IPS DF 6.9 (cell line): ENCODE results near the gene GPX7.
A peak's percentile ranks its signal among the peaks of the same experiment; 100 is the strongest.

ENCODE experiments used
- DNase-seq: peaks from one replicate; pipeline ENCODE4 v3.0.0-alpha.2; 2013; ENCODE audit warnings: low read depth, low spot score
- H3K27ac ChIP-seq: one replicate; pipeline ENCODE4 v1.5.1; 2013; ENCODE audit warnings: low read length, control low read depth
- H3K27me3 ChIP-seq: 2 replicates; pipeline ENCODE4 v1.6.1; 2013; ENCODE audit warnings: mild to moderate bottlenecking, low read length; ENCODE audit not compliant: control insufficient read depth, insufficient read depth
- H3K36me3 ChIP-seq: 2 replicates; pipeline ENCODE4 v1.6.1; 2013; ENCODE audit warnings: low read length; ENCODE audit not compliant: control insufficient read depth, insufficient read depth
- H3K4me1 ChIP-seq: 2 replicates; pipeline ENCODE4 v1.6.1; 2013; ENCODE audit warnings: low read length; ENCODE audit not compliant: control insufficient read depth, insufficient read depth
- H3K4me3 ChIP-seq: 2 replicates; pipeline ENCODE4 v1.5.1; 2013; ENCODE audit warnings: mild to moderate bottlenecking, low read length
- H3K9me3 ChIP-seq: 2 replicates; pipeline ENCODE4 v1.6.1; 2013; ENCODE audit warnings: low read length, inconsistent platforms; ENCODE audit not compliant: control insufficient read depth, insufficient read depth
- WGBS: extraction: QIAGEN DNeasy Blood & Tissue Kit; methylation state at CpG from one replicate; pipeline ENCODE4 v1.1.7; 2013; ENCODE audit warnings: mixed read lengths, missing lambda C conversion rate; ENCODE audit not compliant: insufficient read length, insufficient coverage; 5-methylcytosine and 5-hydroxymethylcytosine counted together

The GPX7 gene

DNA sequence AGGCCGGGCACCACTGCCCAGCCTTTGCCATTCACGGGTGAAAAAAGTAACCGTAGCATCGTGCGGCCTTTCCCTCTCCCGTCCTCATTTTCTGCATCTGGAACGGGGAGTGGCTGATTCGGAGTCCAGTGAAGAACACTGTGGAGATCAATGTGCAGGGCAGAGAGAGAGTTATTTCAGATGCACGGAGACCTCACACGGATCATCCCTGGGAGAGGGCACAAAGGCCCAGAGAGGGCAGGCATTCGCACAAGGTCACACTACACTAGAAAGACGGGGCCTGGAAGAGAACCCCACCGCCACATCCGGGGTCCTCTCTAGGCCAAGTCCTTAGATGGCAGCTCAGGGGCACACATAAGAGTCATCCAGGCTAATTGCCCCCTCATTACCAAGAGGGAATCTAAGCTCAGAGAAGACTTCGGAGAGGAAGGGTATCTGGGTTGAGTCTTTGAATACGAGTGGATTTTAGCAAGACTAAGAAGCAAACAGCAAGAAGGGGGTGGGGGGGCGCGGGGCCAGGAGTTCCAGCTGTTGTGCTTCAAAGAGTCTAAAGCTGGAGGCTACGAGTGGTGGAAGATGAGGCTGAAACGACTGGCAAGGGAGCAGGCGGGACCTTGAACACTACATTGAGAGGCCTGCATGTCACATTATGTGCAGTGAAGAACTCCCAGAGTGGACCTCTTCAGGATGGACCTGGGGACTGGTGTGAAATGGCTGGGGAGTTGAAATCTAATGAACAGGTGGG is 857 bp downstream of the GPX7 start:
- no CpG with 5 or more reads among the region's 21 CpGs for WGBS
- peaks cover 3% of the 10 kb centered on the region for H3K4me1 ChIP-seq
- H3K4me3 ChIP-seq: peak overlapping the region; percentile 64; the same call in 1 of the 2 replicates
- H3K27me3 ChIP-seq: peaks cover 10% of the 10 kb centered on the region
- H3K9me3 ChIP-seq: no peaks in the 10 kb centered on the region
- no peaks in the 10 kb centered on the region for H3K36me3 ChIP-seq
- H3K27ac ChIP-seq: no peak overlapping the region
- no peak for DNase-seq

GRCh38 chr1:52603630-52604029 is 1.5 kb downstream of the GPX7 start:
- Histone ChIP-seq H3K4me1 (peaks cover 3% of the 10 kb centered on the region), H3K9me3 (no peaks in the 10 kb centered on the region), H3K27ac (no peak overlapping the region), H3K4me3 (no peak overlapping the region), H3K27me3 (peaks cover 10% of the 10 kb centered on the region), H3K36me3 (no peaks in the 10 kb centered on the region)
- WGBS: no CpG with 5 or more reads among the region's 6 CpGs
- no peak for DNase-seq

GRCh38 chr1:52604063-52604770 is 2.0 kb downstream of the GPX7 start:
- H3K4me1 ChIP-seq: peaks cover 3% of the 10 kb centered on the region
- peaks cover 10% of the 10 kb centered on the region for H3K27me3 ChIP-seq
- DNase-seq: no peak
- no peaks in the 10 kb centered on the region for H3K36me3 ChIP-seq
- no peak overlapping the region for H3K4me3 ChIP-seq
- H3K27ac ChIP-seq: no peak overlapping the region
- no CpG with 5 or more reads among the region's 3 CpGs for WGBS
- H3K9me3 ChIP-seq: no peaks in the 10 kb centered on the region

DNA sequence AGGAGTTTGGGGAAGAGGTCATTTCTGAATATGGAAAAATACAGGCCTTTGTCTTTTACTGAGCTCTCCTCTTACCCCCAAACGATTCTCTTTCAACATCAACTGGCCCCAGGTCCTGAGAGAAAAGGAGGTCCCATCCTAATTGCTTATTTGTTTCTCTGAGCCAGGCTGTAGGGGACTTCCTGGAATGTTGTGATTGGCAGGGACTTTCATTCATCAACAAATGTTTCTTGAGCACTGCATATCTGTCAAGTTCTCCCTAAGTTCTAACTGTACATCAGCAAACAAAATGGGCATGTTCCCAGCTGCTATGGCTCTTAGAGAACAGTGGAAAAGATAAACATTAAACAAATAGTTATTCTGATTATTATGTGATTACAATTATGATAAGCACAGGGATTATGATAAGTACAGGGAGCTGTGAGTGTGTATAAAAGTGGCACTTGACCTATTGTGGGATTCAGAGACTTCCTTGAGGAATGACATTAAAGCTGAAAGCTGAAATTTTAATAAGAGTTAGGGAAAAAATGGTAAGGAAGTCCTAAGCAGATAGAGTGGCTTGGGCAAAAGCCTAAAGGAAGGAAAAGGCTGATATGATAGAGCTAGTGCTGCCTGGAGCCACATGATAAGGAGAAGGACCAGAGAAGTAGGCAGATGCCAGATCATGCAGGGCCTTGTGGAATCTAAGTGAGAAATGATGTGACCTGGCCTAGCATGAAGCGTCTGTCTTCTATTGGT is 11.6 kb downstream of the GPX7 start:
- no peak for DNase-seq
- H3K4me3 ChIP-seq: no peak overlapping the region
- H3K4me1 ChIP-seq: no peaks in the 10 kb centered on the region
- H3K27me3 ChIP-seq: no peaks in the 10 kb centered on the region
- no peaks in the 10 kb centered on the region for H3K36me3 ChIP-seq
- H3K27ac ChIP-seq: no peak overlapping the region
- WGBS: no CpG with 5 or more reads among the region's 2 CpGs
- H3K9me3 ChIP-seq: no peaks in the 10 kb centered on the region

DNA sequence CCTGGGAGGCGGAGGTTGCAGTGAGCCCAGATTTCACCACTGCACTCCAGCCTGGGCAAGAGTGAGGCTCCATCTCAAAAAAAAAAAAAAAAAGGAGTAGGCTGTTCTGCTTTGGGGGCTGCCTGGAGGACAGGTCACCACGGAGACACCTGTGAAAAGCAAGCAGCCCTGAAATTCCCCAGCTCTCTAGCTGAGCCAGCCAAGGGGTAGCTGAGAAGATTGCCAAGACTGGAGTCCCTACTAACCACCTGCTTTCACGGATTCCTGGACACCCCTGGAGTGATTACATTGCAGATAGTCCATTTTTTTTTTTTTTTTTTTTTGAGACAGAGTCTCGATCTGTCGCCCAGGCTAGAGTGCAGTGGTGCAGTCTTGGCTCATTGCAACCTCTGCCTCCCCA is 12.5 kb downstream of the GPX7 start:
- DNase-seq: no peak
- Histone ChIP-seq H3K4me1 (no peaks in the 10 kb centered on the region), H3K9me3 (no peaks in the 10 kb centered on the region), H3K36me3 (no peaks in the 10 kb centered on the region), H3K27ac (no peak overlapping the region), H3K27me3 (no peaks in the 10 kb centered on the region), H3K4me3 (no peak overlapping the region)
- no CpG with 5 or more reads among the region's 5 CpGs for WGBS

GRCh38 chr1:52615489-52616042 is 13.4 kb downstream of the GPX7 start:
- H3K27ac ChIP-seq: no peak overlapping the region
- H3K4me1 ChIP-seq: no peaks in the 10 kb centered on the region
- no peak overlapping the region for H3K4me3 ChIP-seq
- no peaks in the 10 kb centered on the region for H3K36me3 ChIP-seq
- no CpG with 5 or more reads among the region's 5 CpGs for WGBS
- no peaks in the 10 kb centered on the region for H3K9me3 ChIP-seq
- no peaks in the 10 kb centered on the region for H3K27me3 ChIP-seq
- no peak for DNase-seq

- DNase-seq: no peak
- H3K36me3 ChIP-seq: no peaks in the 10 kb centered on the region
- no peak overlapping the region for H3K27ac ChIP-seq
- no peak overlapping the region for H3K4me3 ChIP-seq
- no peaks in the 10 kb centered on the region for H3K9me3 ChIP-seq
- no peaks in the 10 kb centered on the region for H3K4me1 ChIP-seq
- WGBS: no CpG with 5 or more reads among the region's 2 CpGs
- no peaks in the 10 kb centered on the region for H3K27me3 ChIP-seq
Observed at GRCh38 chr1:52621950-52622349, 19.8 kb downstream of the GPX7 start.

GRCh38 chr1:52623812-52624211 is 21.6 kb downstream of the GPX7 start:
- H3K4me1 ChIP-seq: no peaks in the 10 kb centered on the region
- H3K27ac ChIP-seq: no peak overlapping the region
- no CpG with 5 or more reads among the region's 3 CpGs for WGBS

DNA sequence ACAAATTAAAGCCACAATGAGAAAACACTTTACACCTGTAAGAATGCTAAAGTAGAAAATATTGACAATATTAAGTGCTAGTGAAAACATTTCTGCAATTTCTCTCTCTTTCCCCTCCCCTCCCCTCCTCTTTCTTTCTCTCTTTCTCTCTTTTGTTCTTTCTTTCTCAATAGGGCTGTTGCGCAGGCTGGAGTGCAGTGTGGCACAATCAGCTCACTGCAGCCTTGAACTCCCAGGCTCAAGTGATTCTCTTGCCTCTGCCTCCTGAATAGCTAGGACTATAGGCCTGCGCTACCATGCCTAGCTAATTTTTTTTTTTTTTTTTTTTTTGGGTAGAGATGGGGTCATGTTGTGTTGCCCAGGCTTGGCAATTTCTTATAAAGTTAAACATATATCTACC is 24.9 kb downstream of the GPX7 start:
- no peaks in the 10 kb centered on the region for H3K36me3 ChIP-seq
- H3K27ac ChIP-seq: no peak overlapping the region
- no peak overlapping the region for H3K4me3 ChIP-seq
- H3K27me3 ChIP-seq: peaks cover 5% of the 10 kb centered on the region; the same call in 1 of the 2 replicates
- no CpG with 5 or more reads among the region's 2 CpGs for WGBS
- DNase-seq: no peak
- H3K4me1 ChIP-seq: no peaks in the 10 kb centered on the region
- H3K9me3 ChIP-seq: no peaks in the 10 kb centered on the region

More at GRCh38 chr1:52623812-52624211, 21.6 kb downstream of the GPX7 start:
- no peak for DNase-seq
- Histone ChIP-seq H3K9me3 (no peaks in the 10 kb centered on the region), H3K27me3 (no peaks in the 10 kb centered on the region), H3K4me3 (no peak overlapping the region), H3K36me3 (no peaks in the 10 kb centered on the region)

DNA sequence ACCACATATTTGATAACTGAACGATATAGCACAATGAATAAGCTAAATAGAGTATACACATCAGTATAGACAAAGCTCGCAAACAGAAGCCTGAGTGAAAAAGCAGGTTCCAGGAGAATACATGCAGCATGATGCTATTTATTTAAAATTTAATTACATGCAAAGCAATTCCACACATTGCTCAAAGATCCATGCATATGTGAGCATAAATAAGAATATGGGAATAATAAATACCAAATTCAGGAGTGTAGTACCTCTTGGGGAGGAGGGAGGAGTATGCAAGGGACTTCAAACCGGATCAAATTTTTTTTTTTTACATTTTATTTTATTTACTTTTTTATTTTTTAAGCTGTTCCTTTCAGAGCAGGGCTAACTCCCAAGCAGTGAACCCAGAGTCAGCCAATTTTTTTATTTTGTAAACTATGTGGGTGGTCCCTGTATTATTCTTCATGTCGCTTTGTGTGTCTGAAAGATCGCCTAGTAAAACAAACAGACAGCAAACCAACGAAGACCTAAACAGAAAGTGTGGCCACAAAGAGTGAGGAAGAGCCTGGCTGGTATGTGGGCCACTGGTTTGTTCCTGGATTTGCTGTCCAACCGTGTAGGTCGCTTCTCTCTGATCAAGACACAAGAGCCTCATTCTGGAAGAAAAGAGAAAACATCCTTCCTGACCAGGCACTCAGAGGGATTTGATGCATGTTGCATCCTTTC is 26.6 kb downstream of the GPX7 start:
- DNase-seq: no peak
- Histone ChIP-seq H3K4me3 (no peak overlapping the region), H3K36me3 (no peaks in the 10 kb centered on the region), H3K27ac (no peak overlapping the region), H3K27me3 (peaks cover 16% of the 10 kb centered on the region; the same call in 1 of the 2 replicates), H3K9me3 (no peaks in the 10 kb centered on the region), H3K4me1 (no peaks in the 10 kb centered on the region; the same call in 1 of the 2 replicates)
- WGBS: no CpG with 5 or more reads among the region's 8 CpGs
